Smooth muscle cell (in vitro differentiated cells): ENCODE results near the gene PCDHGA1. TPM values are rescaled to one million over a fixed set of nuclear protein-coding genes. Genes with fewer than 3 reads are reported as not detected.

Experiments used
- DNase-seq: peaks from one replicate; lab custom pipeline; 2025; ENCODE audit not compliant: unreplicated experiment; lab: John Stamatoyannopoulos, UW
- H2AFZ ChIP-seq: fragments of 200-600 bp; sonication (generic); 2 replicates; pipeline ENCODE4 v1.6.0; 2016; ENCODE audit warnings: antibody characterized with exemption, low read depth, mild to moderate bottlenecking
- H3F3A ChIP-seq: fragments of 200-600 bp; sonication (generic); 2 replicates; pipeline ENCODE4 v1.6.0; 2017; ENCODE audit warnings: antibody characterized with exemption, low read depth
- H3K27ac ChIP-seq: fragments of 200-600 bp; sonication (generic); 2 replicates; pipeline ENCODE4 v1.5.1; 2016; ENCODE audit warnings: low read depth, mild to moderate bottlenecking
- H3K27me3 ChIP-seq: fragments of 200-600 bp; sonication (generic); 2 replicates; pipeline ENCODE4 v1.6.1; 2016; ENCODE audit warnings: low read depth, mild to moderate bottlenecking
- H3K36me3 ChIP-seq: fragments of 200-600 bp; sonication (generic); 2 replicates; pipeline ENCODE4 v1.5.1; 2016; ENCODE audit warnings: low read depth
- H3K4me1 ChIP-seq: fragments of 200-600 bp; sonication (generic); 2 replicates; pipeline ENCODE4 v1.5.1; 2016; ENCODE audit warnings: low read depth
- H3K4me2 ChIP-seq: fragments of 200-600 bp; sonication (generic); 2 replicates; pipeline ENCODE4 v1.6.0; 2016; ENCODE audit warnings: mild to moderate bottlenecking
- H3K4me3 ChIP-seq: fragments of 200-600 bp; sonication (generic); 2 replicates; pipeline ENCODE4 v1.5.1; 2016; ENCODE audit warnings: mild to moderate bottlenecking
- H3K79me2 ChIP-seq: fragments of 200-600 bp; sonication (generic); 2 replicates; pipeline ENCODE4 v1.6.0; 2016; ENCODE audit warnings: low read depth, mild to moderate bottlenecking
- H3K9ac ChIP-seq: fragments of 200-600 bp; sonication (generic); 2 replicates; pipeline ENCODE4 v1.6.0; 2016; ENCODE audit warnings: low read depth
- H3K9me3 ChIP-seq: fragments of 200-600 bp; sonication (generic); replicated peaks from 2 replicates; pipeline ENCODE4 v1.5.1; 2016; ENCODE audit warnings: low read depth
- H4K20me1 ChIP-seq: fragments of 200-600 bp; sonication (generic); 2 replicates; pipeline ENCODE4 v1.6.0; 2016; ENCODE audit warnings: low read depth
- WGBS: methylation state at CpG from one replicate; pipeline ENCODE4 v1.1.7; 2016; ENCODE audit warnings: low lambda C conversion rate; 5-methylcytosine and 5-hydroxymethylcytosine counted together
- polyA plus RNA-seq: library from polyadenylated mRNA; unstranded; fragments of >200 nt; fragmentation: Nextera tagmentation; extraction: Ambion mirVana; gene quantifications from 2 replicates; pipeline ENCODE4 v1.2.1, GENCODE V29; 2016
- total RNA-seq: library from RNA; depleted of rRNA; stranded (reverse); fragments of >200 nt; gene quantifications from 2 replicates; pipeline ENCODE4 v1.2.3, GENCODE V29; 2014
- TF ChIP-seq, protein P1 (sequence below): fragments of 200-600 bp; sonication (generic); IDR thresholded peaks from 2 replicates; pipeline ENCODE4 v1.5.1; 2017; ENCODE audit warnings: borderline replicate concordance, mild to moderate bottlenecking, antibody characterized with exemption; ENCODE audit not compliant: insufficient read depth, poor library complexity, severe bottlenecking

Gene PCDHGA1
- total and polyA plus RNA-seq, 2 experiments from 2014 or later, result 0.05 to 0.63 TPM

DNA sequence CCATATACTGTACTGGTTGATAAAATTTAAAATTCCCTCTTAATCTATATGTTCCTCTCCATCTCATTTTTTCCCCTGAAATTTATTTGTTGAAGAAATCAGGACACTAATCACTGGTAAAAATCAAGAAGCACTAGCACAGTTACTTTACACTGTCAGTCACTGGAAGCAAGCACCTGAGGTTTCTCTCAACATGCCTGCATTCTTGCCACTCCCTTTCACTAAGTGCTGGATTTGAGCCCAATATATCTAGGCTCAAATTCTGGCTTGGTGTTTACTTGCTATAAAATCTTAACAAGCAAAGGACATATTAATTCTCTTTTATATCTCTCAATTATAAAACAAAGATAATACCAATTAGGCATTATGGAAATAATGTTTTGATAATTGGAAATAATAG, 229.8 kb downstream of the PCDHGA1 start:
- Histone ChIP-seq H3K27ac (peak overlapping the region; percentile 97), H3K27me3 (no peaks in the 10 kb centered on the region), H3K4me2 (peak overlapping the region; percentile 83), H3K9me3 (no peaks in the 10 kb centered on the region), H3F3A (peaks cover 9% of the 10 kb centered on the region), H3K9ac (peak overlapping the region; percentile 89), H2AFZ (peak overlapping the region; percentile 63), H3K4me1 (peaks cover 16% of the 10 kb centered on the region), H3K4me3 (peak overlapping the region; percentile 35), H4K20me1 (no peaks in the 10 kb centered on the region), H3K36me3 (no peaks in the 10 kb centered on the region), H3K79me2 (no peaks in the 10 kb centered on the region)
- TF ChIP-seq, protein P1, sequence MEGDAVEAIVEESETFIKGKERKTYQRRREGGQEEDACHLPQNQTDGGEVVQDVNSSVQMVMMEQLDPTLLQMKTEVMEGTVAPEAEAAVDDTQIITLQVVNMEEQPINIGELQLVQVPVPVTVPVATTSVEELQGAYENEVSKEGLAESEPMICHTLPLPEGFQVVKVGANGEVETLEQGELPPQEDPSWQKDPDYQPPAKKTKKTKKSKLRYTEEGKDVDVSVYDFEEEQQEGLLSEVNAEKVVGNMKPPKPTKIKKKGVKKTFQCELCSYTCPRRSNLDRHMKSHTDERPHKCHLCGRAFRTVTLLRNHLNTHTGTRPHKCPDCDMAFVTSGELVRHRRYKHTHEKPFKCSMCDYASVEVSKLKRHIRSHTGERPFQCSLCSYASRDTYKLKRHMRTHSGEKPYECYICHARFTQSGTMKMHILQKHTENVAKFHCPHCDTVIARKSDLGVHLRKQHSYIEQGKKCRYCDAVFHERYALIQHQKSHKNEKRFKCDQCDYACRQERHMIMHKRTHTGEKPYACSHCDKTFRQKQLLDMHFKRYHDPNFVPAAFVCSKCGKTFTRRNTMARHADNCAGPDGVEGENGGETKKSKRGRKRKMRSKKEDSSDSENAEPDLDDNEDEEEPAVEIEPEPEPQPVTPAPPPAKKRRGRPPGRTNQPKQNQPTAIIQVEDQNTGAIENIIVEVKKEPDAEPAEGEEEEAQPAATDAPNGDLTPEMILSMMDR, result no peak
- DNase-seq, result no peak

DNA sequence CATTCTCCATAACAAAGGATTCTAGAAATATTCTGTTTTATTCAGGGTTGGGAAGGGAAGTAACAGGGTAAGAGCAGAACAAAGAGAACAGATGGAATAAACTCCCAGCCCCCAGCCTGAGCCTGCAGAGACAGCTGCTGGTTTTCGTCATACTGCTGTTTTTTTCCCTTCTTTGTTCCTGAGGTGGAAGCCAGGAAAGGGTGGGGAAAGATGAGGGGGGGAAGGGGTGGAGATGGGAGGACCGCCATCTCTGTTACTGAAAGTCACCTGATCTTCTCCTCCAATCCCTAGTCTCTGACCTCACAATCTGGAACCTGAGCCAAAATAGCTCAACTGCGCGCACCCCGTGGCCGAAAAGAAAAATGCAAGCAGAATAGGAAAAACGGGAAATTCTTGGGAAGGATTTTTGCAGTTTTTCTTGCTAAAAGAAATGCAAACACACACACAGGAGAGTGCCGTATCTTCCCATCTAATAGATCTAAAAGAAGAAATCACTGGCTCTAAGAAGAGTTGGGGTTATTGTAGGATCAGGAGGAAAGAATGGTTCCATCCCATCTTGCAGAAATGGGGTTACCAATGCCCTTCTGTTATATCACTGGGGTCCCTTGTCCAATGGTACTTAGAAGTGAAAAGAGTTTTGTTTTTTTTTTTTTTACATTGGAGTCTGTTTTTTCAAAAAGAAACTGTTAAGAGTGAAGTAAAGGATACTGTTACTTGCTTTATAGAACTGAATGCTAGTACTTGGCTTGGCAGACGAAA, 230.6 kb downstream of the PCDHGA1 start:
- peak overlapping the region; percentile 97 for H3K27ac ChIP-seq
- TF ChIP-seq, protein P1, result peak; percentile 85
- no peaks in the 10 kb centered on the region for H4K20me1 ChIP-seq
- peaks cover 16% of the 10 kb centered on the region for H3K4me1 ChIP-seq
- no peaks in the 10 kb centered on the region for H3K36me3 ChIP-seq
- peaks cover 9% of the 10 kb centered on the region for H3F3A ChIP-seq
- H3K27me3 ChIP-seq, result no peaks in the 10 kb centered on the region
- 18% methylated on average over 9 of the region's 9 CpGs for WGBS
- H3K9ac ChIP-seq, result peak overlapping the region; percentile 89
- H3K4me3 ChIP-seq, result peak overlapping the region; percentile 35
- peak overlapping the region; percentile 63 for H2AFZ ChIP-seq
- DNase-seq, result peak; percentile 20
- no peaks in the 10 kb centered on the region for H3K9me3 ChIP-seq
- no peaks in the 10 kb centered on the region for H3K79me2 ChIP-seq
- peak overlapping the region; percentile 83 for H3K4me2 ChIP-seq

Other genes with a start within 250 kb of the PCDHGA1 start
Only the 30 nearest of the 38 such genes appear.
- 0.90 and 3.5 TPM in 2 replicates for gene PCDHB8, start 152.7 kb upstream of the PCDHGA1 start, total RNA-seq
- gene PCDHB8, start 152.7 kb upstream of the PCDHGA1 start, polyA plus RNA-seq, result 0.25 and 1.1 TPM in 2 replicates
- gene PCDHB16, start 148.1 kb upstream of the PCDHGA1 start, total RNA-seq, result 6.4 and 7.0 TPM in 2 replicates
- gene PCDHB16, start 148.1 kb upstream of the PCDHGA1 start, polyA plus RNA-seq, result 5.2 and 6.5 TPM in 2 replicates
- 4.1 and 6.5 TPM in 2 replicates for gene PCDHB9, start 143.4 kb upstream of the PCDHGA1 start, total RNA-seq
- gene PCDHB9, start 143.4 kb upstream of the PCDHGA1 start, polyA plus RNA-seq, result 2.2 and 2.4 TPM in 2 replicates
- 6.4 and 7.4 TPM in 2 replicates for gene PCDHB10, start 138.2 kb upstream of the PCDHGA1 start, total RNA-seq
- 3.3 and 3.4 TPM in 2 replicates for gene PCDHB10, start 138.2 kb upstream of the PCDHGA1 start, polyA plus RNA-seq
- 1.8 and 2.1 TPM in 2 replicates for gene PCDHB11, start 130.9 kb upstream of the PCDHGA1 start, total RNA-seq
- 0.61 and 1.7 TPM in 2 replicates for gene PCDHB11, start 130.9 kb upstream of the PCDHGA1 start, polyA plus RNA-seq
- 2.9 and 3.6 TPM in 2 replicates for gene PCDHB12, start 121.8 kb upstream of the PCDHGA1 start, total RNA-seq
- 0.57 and 1.0 TPM in 2 replicates for gene PCDHB12, start 121.8 kb upstream of the PCDHGA1 start, polyA plus RNA-seq
- 4.4 and 8.3 TPM in 2 replicates for gene PCDHB13, start 116.6 kb upstream of the PCDHGA1 start, total RNA-seq
- 1.8 and 2.6 TPM in 2 replicates for gene PCDHB13, start 116.6 kb upstream of the PCDHGA1 start, polyA plus RNA-seq
- 7.8 and 9.1 TPM in 2 replicates for gene PCDHB14, start 107.2 kb upstream of the PCDHGA1 start, total RNA-seq
- 2.6 and 4.6 TPM in 2 replicates for gene PCDHB14, start 107.2 kb upstream of the PCDHGA1 start, polyA plus RNA-seq
- 3.9 and 4.2 TPM in 2 replicates for gene PCDHB15, start 85.1 kb upstream of the PCDHGA1 start, total RNA-seq
- gene PCDHB15, start 85.1 kb upstream of the PCDHGA1 start, polyA plus RNA-seq, result 1.8 and 2.1 TPM in 2 replicates
- gene SLC25A2, start 26.5 kb upstream of the PCDHGA1 start, total RNA-seq, result not detected in 2 replicates
- gene SLC25A2, start 26.5 kb upstream of the PCDHGA1 start, polyA plus RNA-seq, result 0.15 TPM in 1 of 2 replicates, not detected in the other
- gene TAF7, start 9.7 kb upstream of the PCDHGA1 start, total RNA-seq, result 83.0 and 94.5 TPM in 2 replicates
- 85.9 and 105 TPM in 2 replicates for gene TAF7, start 9.7 kb upstream of the PCDHGA1 start, polyA plus RNA-seq
- 0.04 TPM in 1 of 2 replicates, not detected in the other for gene PCDHGA2, start 8.2 kb downstream of the PCDHGA1 start, total RNA-seq
- not detected in 2 replicates for gene PCDHGA2, start 8.2 kb downstream of the PCDHGA1 start, polyA plus RNA-seq
- gene PCDHGA3, start 13.3 kb downstream of the PCDHGA1 start, total RNA-seq, result not detected in 2 replicates
- not detected in 2 replicates for gene PCDHGA3, start 13.3 kb downstream of the PCDHGA1 start, polyA plus RNA-seq
- 0.27 and 0.81 TPM in 2 replicates for gene PCDHGB1, start 19.6 kb downstream of the PCDHGA1 start, total RNA-seq
- gene PCDHGB1, start 19.6 kb downstream of the PCDHGA1 start, polyA plus RNA-seq, result 0.40 TPM in 1 of 2 replicates, not detected in the other
- 0.58 and 1.1 TPM in 2 replicates for gene PCDHGA4, start 24.5 kb downstream of the PCDHGA1 start, total RNA-seq
- not detected in 2 replicates for gene PCDHGA4, start 24.5 kb downstream of the PCDHGA1 start, polyA plus RNA-seq
- 0.18 and 1.1 TPM in 2 replicates for gene PCDHGB2, start 29.5 kb downstream of the PCDHGA1 start, total RNA-seq
- gene PCDHGB2, start 29.5 kb downstream of the PCDHGA1 start, polyA plus RNA-seq, result not detected in 2 replicates
- 0.09 and 0.22 TPM in 2 replicates for gene PCDHGA5, start 33.6 kb downstream of the PCDHGA1 start, total RNA-seq
- 0.13 TPM in 1 of 2 replicates, not detected in the other for gene PCDHGA5, start 33.6 kb downstream of the PCDHGA1 start, polyA plus RNA-seq
- 0.40 TPM in 1 of 2 replicates, not detected in the other for gene PCDHGB3, start 39.7 kb downstream of the PCDHGA1 start, total RNA-seq
- gene PCDHGB3, start 39.7 kb downstream of the PCDHGA1 start, polyA plus RNA-seq, result not detected in 2 replicates
- gene PCDHGA6, start 43.4 kb downstream of the PCDHGA1 start, total RNA-seq, result 0.09 and 0.27 TPM in 2 replicates
- gene PCDHGA6, start 43.4 kb downstream of the PCDHGA1 start, polyA plus RNA-seq, result not detected in 2 replicates
- gene PCDHGA7, start 52.2 kb downstream of the PCDHGA1 start, total RNA-seq, result 0.09 and 0.27 TPM in 2 replicates
- gene PCDHGA7, start 52.2 kb downstream of the PCDHGA1 start, polyA plus RNA-seq, result not detected in 2 replicates
- 37.1 and 43.1 TPM in 2 replicates for gene PCDHGB4, start 57.2 kb downstream of the PCDHGA1 start, total RNA-seq
- gene PCDHGB4, start 57.2 kb downstream of the PCDHGA1 start, polyA plus RNA-seq, result 20.0 and 27.5 TPM in 2 replicates
- 3.2 and 3.3 TPM in 2 replicates for gene PCDHGA8, start 62.1 kb downstream of the PCDHGA1 start, total RNA-seq
- 0.25 and 0.89 TPM in 2 replicates for gene PCDHGA8, start 62.1 kb downstream of the PCDHGA1 start, polyA plus RNA-seq
- 3.2 and 3.3 TPM in 2 replicates for gene PCDHGB5, start 67.4 kb downstream of the PCDHGA1 start, total RNA-seq
- 0.90 and 4.2 TPM in 2 replicates for gene PCDHGB5, start 67.4 kb downstream of the PCDHGA1 start, polyA plus RNA-seq
- gene PCDHGA9, start 72.3 kb downstream of the PCDHGA1 start, total RNA-seq, result 2.9 and 4.0 TPM in 2 replicates
- 0.08 and 0.23 TPM in 2 replicates for gene PCDHGA9, start 72.3 kb downstream of the PCDHGA1 start, polyA plus RNA-seq
- gene PCDHGB6, start 77.5 kb downstream of the PCDHGA1 start, total RNA-seq, result 12.4 and 17.1 TPM in 2 replicates
- gene PCDHGB6, start 77.5 kb downstream of the PCDHGA1 start, polyA plus RNA-seq, result 9.7 and 12.3 TPM in 2 replicates
- gene PCDHGA10, start 82.5 kb downstream of the PCDHGA1 start, total RNA-seq, result 24.6 and 24.7 TPM in 2 replicates
- 10.9 and 11.1 TPM in 2 replicates for gene PCDHGA10, start 82.5 kb downstream of the PCDHGA1 start, polyA plus RNA-seq
- 25.3 and 37.5 TPM in 2 replicates for gene PCDHGB7, start 87.2 kb downstream of the PCDHGA1 start, total RNA-seq
- gene PCDHGB7, start 87.2 kb downstream of the PCDHGA1 start, polyA plus RNA-seq, result 21.3 and 24.6 TPM in 2 replicates
- 8.7 and 13.2 TPM in 2 replicates for gene PCDHGA11, start 90.5 kb downstream of the PCDHGA1 start, total RNA-seq
- gene PCDHGA11, start 90.5 kb downstream of the PCDHGA1 start, polyA plus RNA-seq, result 7.9 and 8.0 TPM in 2 replicates
- gene PCDHGA12, start 100.0 kb downstream of the PCDHGA1 start, total RNA-seq, result 1.7 and 4.5 TPM in 2 replicates
- gene PCDHGA12, start 100.0 kb downstream of the PCDHGA1 start, polyA plus RNA-seq, result 0.42 and 0.86 TPM in 2 replicates
- 38.2 and 50.3 TPM in 2 replicates for gene PCDHGC3, start 145.5 kb downstream of the PCDHGA1 start, total RNA-seq
- 98.4 and 111 TPM in 2 replicates for gene PCDHGC3, start 145.5 kb downstream of the PCDHGA1 start, polyA plus RNA-seq